TTC549 (cell line): ENCODE results near the gene GDF15.

Experiments
- FAIRE-seq: peaks from 2 replicates; lab custom pipeline; 2012; peaks lifted over from hg19 to GRCh38; lab: Jason Lieb, UNC

The GDF15 gene

GRCh38 chr19:18431351-18432197 lies 45.6 kb downstream of the GDF15 start:
- no peak for FAIRE-seq

- FAIRE-seq = no peak
Observed at GRCh38 chr19:18432275-18433014, 46.5 kb downstream of the GDF15 start.

GRCh38 chr19:18433015-18433691 lies 47.2 kb downstream of the GDF15 start:
- FAIRE-seq = no peak

- FAIRE-seq = peak; percentile 68
Observed at GRCh38 chr19:18433735-18434398, 47.9 kb downstream of the GDF15 start.

DNA sequence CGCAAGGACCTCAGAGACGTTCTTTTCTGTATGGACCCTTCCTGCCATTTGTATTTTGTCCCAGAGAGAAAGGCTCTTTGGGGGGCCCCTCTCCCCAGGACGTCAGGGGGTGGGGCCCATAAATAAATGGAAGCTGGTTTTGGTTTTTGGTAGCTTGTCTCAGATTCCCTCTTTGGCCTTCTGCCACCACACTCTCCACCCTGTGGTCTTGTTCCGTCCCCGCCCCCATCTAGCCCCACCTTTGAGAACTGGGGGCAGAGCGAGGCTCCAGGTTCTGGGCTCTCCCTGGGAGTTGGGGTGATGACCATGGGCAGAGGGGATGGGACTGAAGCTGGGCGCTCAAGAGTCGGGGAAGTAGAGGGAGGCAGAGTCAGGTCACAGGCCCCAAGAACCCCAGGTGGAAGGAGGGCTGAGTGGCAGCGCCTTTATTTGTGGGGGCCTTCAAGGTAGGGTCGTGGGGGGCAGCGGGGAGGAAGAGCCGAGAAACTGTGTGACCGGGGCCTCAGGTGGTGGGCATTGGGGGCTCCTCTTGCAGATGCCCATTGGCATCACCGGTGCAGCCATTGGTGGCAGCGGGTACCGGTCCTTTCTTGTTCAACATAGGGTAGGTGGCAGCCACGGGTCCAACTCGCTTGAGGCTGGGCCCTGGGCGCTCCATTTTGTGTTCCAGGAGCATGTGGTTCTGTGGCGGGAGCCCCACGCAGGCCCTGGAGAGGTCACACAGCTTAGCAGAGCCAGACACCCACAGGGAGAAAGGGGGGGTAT lies 48.6 kb downstream of the GDF15 start:
- no peak for FAIRE-seq

DNA sequence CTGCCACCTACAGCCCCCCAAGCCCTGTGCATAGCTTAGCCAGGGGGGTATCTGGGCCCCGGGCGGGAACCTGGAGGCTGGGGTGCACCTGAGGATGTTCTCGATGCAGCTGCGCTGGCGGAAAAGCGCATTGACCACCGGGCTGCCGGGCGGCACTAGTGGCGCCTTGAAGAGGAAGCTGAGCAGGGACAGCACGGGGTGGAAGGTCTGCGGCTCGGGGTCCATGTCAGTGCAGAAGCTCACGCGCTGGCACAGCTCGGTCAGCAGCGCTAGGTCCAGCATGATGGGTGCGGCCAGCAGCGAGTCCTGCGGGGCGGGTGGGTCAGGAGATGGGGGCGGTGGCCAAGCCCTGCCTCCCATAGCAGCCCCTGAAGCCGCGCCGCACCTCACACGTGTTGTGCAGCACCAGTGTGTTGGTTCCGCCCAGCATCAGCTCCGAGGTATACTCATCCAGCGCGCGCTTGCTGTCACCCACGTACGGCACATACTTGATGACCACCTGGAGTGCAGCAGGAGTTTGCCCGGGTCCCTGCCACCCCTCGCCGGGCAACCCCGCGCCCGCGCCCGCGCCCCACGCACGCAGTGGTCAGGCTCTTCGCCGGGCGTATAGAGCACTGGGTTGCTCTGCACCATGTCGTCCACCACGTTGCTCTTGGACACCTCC lies 49.4 kb downstream of the GDF15 start:
- FAIRE-seq = no peak

DNA sequence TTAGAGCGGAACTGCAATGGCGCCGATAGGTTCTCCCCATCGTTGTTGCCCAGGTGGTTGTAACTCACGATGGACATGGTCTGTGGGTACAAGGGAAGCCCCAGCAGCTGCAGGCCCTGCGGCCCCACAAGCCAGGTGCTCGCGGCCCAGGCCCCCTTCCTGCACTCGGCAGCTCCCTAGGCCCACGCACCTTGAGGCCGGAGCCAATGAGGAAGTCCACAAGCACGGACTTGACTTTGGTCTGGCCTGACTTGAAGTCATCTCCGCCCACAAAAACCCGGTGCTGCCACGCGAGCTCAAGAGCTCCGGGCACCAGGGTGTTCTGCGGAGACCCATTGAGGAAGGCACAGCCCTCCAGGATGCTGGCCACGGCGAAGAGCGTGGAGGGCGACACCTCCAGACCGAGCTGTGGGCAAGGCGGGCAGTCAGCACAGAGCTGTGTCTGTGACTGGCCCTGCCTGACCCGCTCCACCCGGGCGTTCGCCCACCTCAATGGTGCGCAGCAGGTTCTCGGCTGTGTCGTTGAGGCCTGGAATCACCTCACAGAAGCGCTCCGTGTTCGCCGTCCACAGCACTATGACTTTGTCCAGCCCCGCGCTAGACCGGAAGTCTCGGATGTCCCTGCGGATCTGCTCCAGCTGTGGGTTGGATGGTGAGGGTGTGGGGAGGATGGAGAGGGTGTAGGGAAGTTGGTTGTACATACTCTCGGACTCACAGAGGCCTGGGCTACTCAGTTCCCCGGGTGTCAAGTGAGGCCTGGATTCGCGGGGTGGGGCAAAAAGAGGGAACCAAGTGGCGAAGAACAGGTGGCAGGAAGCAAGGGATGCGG lies 50.1 kb downstream of the GDF15 start:
- FAIRE-seq = no peak

GRCh38 chr19:18436671-18437490 lies 50.9 kb downstream of the GDF15 start:
- peak; percentile 52 for FAIRE-seq

- FAIRE-seq = no peak
Observed at GRCh38 chr19:18437491-18438330, 51.8 kb downstream of the GDF15 start, which contains the start of gene ISYNA1. Gene ISYNA1, minus strand, starts transcription at chr19:18438133. Its CDS starts 154 bp downstream, at chr19:18437979.

DNA sequence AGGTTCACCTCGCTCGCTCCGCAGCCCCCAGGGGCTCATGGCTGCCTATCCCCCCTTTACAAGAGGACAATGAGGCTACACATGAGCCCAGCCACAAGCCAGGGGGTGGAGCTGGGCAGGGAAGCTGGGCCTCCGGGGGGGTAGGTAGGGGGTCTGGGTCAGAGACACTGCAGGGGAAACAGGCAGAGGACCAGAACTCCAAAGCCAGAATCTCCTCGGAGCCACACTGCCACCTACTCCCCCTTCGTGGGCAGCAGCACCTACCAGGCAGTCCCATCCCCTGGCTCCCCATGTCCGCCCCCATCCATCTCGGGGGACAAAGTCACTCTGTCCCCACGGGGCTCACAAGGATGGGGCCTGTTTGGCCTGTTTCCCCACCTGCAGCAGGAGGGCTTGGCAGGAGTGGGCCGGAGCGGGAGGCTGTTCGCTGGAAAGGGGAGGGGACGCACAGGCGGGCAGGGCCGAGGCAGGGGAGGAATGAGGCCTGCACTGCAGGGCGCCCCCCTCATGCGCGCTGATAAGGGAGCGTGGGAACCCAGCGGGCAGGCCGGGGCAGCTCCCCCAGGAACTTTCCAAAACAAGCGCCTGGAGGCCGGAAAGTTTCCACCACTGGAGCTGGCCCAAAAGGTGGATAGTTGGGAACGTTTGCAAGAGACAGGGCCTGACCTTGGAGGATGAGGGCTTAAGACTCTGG lies 52.5 kb downstream of the GDF15 start:
- no peak for FAIRE-seq
